Dermis blood vessel endothelial cell (primary cell): ENCODE results near the gene LTBP1. TPM values are rescaled to one million over a fixed set of nuclear protein-coding genes. Genes with fewer than 3 reads are reported as not detected.

Experiments used
- DNase-seq: peaks from one replicate; pipeline ENCODE4 v3.0.0; 2010
- total RNA-seq: library from RNA; depleted of rRNA; stranded (reverse); fragments of >200 nt; gene quantifications from 2 replicates; pipeline ENCODE4 v1.2.3, GENCODE V29; 2014

Gene LTBP1
- total RNA-seq, 1 donor from 2014 or later: 37.9 TPM

GRCh38 chr2:33318456-33318855, 371.7 kb downstream of the LTBP1 start:
- DNase-seq: no peak

GRCh38 chr2:33320573-33320972, 373.8 kb downstream of the LTBP1 start:
- DNase-seq: no peak

- no peak for DNase-seq
Observed at GRCh38 chr2:33321236-33321771, 374.6 kb downstream of the LTBP1 start.

- DNase-seq: peak; percentile 59
Observed at GRCh38 chr2:33321876-33322483, 375.2 kb downstream of the LTBP1 start.

GRCh38 chr2:33322612-33323011, 375.9 kb downstream of the LTBP1 start:
- no peak for DNase-seq

- DNase-seq: no peak
Observed at GRCh38 chr2:33323957-33324356, 377.2 kb downstream of the LTBP1 start.

GRCh38 chr2:33326100-33326499, 379.3 kb downstream of the LTBP1 start:
- DNase-seq: no peak

GRCh38 chr2:33333433-33333832, 386.7 kb downstream of the LTBP1 start:
- no peak for DNase-seq

GRCh38 chr2:33334083-33334482, 387.3 kb downstream of the LTBP1 start:
- no peak for DNase-seq

- no peak for DNase-seq
Observed at GRCh38 chr2:33335516-33335915, 388.8 kb downstream of the LTBP1 start.

GRCh38 chr2:33336036-33336625, 389.4 kb downstream of the LTBP1 start:
- DNase-seq: peak; percentile 75

- DNase-seq: no peak
Observed at GRCh38 chr2:33337385-33337960, 390.7 kb downstream of the LTBP1 start.

GRCh38 chr2:33337981-33338380, 391.2 kb downstream of the LTBP1 start:
- DNase-seq: no peak

GRCh38 chr2:33339269-33339668, 392.5 kb downstream of the LTBP1 start:
- no peak for DNase-seq

- DNase-seq: peak; percentile 95
Observed at GRCh38 chr2:33340280-33340679, 393.5 kb downstream of the LTBP1 start.

GRCh38 chr2:33342171-33342570, 395.4 kb downstream of the LTBP1 start:
- DNase-seq: peak; percentile 96

GRCh38 chr2:33342705-33343104, 396.0 kb downstream of the LTBP1 start:
- peak; percentile 52 for DNase-seq

GRCh38 chr2:33343387-33343895, 396.7 kb downstream of the LTBP1 start:
- DNase-seq: no peak

- no peak for DNase-seq
Observed at GRCh38 chr2:33344230-33344629, 397.5 kb downstream of the LTBP1 start.

- no peak for DNase-seq
Observed at GRCh38 chr2:33347856-33348255, 401.1 kb downstream of the LTBP1 start.

- no peak for DNase-seq
Observed at GRCh38 chr2:33350632-33351031, 403.9 kb downstream of the LTBP1 start.

- no peak for DNase-seq
Observed at GRCh38 chr2:33351781-33352180, 405.0 kb downstream of the LTBP1 start.

- peak; percentile 31 for DNase-seq
Observed at GRCh38 chr2:33354981-33355380, 408.2 kb downstream of the LTBP1 start.

- no peak for DNase-seq
Observed at GRCh38 chr2:33358878-33359277, 412.1 kb downstream of the LTBP1 start.
